ENCODE data around the gene ERMARD.

GRCh38 chr6:169722362-169723199 lies 28.8 kb upstream of the ERMARD start:
- TF ChIP-seq CTCF (conservative IDR thresholded peaks at IDR 0.05; ENCODE audit: low read depth, low read length) (no peak), EZH2 (IDR thresholded peaks at IDR 0.05; ENCODE audit: borderline replicate concordance, low read depth, low read length, poor library complexity, severe bottlenecking) (no peak)
